ENCODE results near the gene AJM1. TPM values are rescaled to one million over a fixed set of nuclear protein-coding genes. Genes with fewer than 3 reads are reported as not detected.
A peak's percentile ranks its signal among the peaks of the same experiment; 100 is the strongest.

The AJM1 gene

DNA sequence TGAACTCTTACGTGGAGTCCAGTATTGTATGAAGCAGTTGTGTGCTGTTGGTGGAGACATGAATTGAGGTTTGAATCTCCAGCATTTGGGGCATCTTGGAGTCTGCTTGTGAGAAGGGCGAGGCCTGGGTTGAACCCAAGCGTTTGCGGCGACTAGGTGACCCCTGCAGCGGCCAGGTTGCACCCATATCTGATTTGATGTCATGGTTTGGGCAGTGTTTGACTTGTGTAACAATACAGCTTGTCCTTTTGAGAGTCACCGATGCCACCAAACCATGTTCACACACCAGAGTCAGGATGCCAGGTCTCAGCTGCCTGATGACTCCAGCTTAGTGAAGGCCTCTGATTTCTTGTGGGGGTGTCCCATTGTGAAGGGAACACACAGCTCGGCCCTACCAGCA lies 46.2 kb downstream of the AJM1 start:
- no peak overlapping the region for H3K27ac ChIP-seq (replicated peaks; ENCODE audit: low read length)
- no peak overlapping the region for H2BK5ac ChIP-seq (ENCODE audit: low read length)
- no peaks in the 10 kb centered on the region for H3K9me3 ChIP-seq (replicated peaks in 1 of 2; ENCODE audit: control insufficient read depth in 2 of 2, insufficient read depth in 1 of 2, low read depth in 1 of 2, low read length in 2 of 2)
- no peak overlapping the region for H2AK5ac ChIP-seq (ENCODE audit: low read depth, low read length)
- peaks cover 9 to 41% of the 10 kb centered on the region in 2 donors for H3K36me3 ChIP-seq (replicated peaks in 1 of 2; ENCODE audit: control insufficient read depth in 2 of 2, insufficient read depth in 2 of 2, low read length in 2 of 2)
- no peak overlapping the region for H3K14ac ChIP-seq (ENCODE audit: low read length)
- H2BK15ac ChIP-seq (ENCODE audit: low read length) = no peak overlapping the region
- no peak overlapping the region for H3K18ac ChIP-seq (ENCODE audit: low read length)
- no peak overlapping the region for H3K23ac ChIP-seq (ENCODE audit: low read depth, low read length, poor library complexity)
- peaks cover 3 to 7% of the 10 kb centered on the region in 2 donors for H3K4me1 ChIP-seq (ENCODE audit: control insufficient read depth in 2 of 2, insufficient read depth in 1 of 2, low read depth in 1 of 2, low read length in 2 of 2)
- peak overlapping the region; percentile 48 for H4K8ac ChIP-seq (ENCODE audit: low read depth, low read length)
- no peak overlapping the region for H2AFZ ChIP-seq (ENCODE audit: low read length)
- no peak overlapping the region for H2BK12ac ChIP-seq (ENCODE audit: low read length)
- no peaks in the 10 kb centered on the region for H3K27me3 ChIP-seq (ENCODE audit: control insufficient read depth in 3 of 3, insufficient read depth in 3 of 3, low read depth in 1 of 3, low read length in 3 of 3)
- no peak for DNase-seq (ENCODE audit: low spot score)
- H3K4me2 ChIP-seq (ENCODE audit: insufficient read depth, low read length, poor library complexity, severe bottlenecking) = no peak overlapping the region
- no peak overlapping the region for H3K4ac ChIP-seq (ENCODE audit: low read length)
- H2BK120ac ChIP-seq (ENCODE audit: low read depth, low read length) = no peak overlapping the region
- H3K79me1 ChIP-seq (ENCODE audit: low read depth, low read length) = peaks cover 25% of the 10 kb centered on the region
- WGBS, 2 donors (ENCODE audit: extremely low coverage in 2 of 2, insufficient read length in 2 of 2, insufficient replicate concordance in 1 of 2) = no CpG with 5 or more reads among the region's 8 CpGs
- peak overlapping the region; percentile 6 to 35 for H3K4me3 ChIP-seq (ENCODE audit: low read length in 2 of 2)
- H4K91ac ChIP-seq (ENCODE audit: low read depth, low read length, poor library complexity) = no peak overlapping the region
- H3K9ac ChIP-seq (ENCODE audit: low read depth, low read length, poor library complexity) = no peak overlapping the region

DNA sequence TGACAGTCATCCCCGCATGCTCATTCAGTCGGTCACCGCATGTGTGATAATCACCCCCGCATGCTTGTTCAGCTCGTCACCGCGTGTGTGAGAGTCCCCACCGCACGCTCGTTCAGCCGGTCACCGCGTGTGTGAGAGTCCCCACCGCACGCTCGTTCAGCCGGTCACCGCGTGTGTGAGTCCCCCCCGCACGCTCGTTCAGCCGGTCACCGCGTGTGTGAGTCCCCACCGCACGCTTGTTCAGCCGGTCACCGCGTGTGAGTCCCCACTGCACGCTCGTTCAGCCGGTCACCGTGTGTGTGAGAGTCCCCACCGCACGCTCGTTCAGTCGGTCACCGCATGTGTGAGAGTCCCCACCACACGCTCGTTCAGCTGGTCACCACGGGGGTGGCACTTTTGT lies 47.6 kb downstream of the AJM1 start:
- H3K14ac ChIP-seq (ENCODE audit: low read length) = no peak overlapping the region
- no CpG with 5 or more reads among the region's 42 CpGs for WGBS, 2 donors (ENCODE audit: extremely low coverage in 2 of 2, insufficient read length in 2 of 2, insufficient replicate concordance in 1 of 2)

DNA sequence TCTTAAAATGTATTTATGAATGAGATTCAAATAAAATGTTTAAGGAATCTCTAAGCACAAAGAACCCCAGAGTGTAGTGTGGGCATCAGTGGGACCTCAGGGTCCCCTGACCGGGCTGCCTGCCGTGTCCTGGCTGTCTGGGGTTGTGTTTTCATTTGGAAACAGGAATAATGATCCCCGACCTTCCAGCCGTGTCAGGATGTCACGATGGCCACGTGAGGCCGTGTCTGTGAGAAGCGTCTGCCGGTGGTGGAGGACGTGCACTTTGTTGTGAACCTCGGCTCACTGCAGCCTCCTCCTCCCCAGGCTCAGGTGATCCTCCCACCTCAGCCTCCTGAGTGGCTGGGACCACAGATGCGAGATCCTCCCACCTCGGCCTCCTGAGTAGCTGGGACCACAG lies 48.4 kb downstream of the AJM1 start:
- Histone ChIP-seq H2BK5ac (ENCODE audit: low read length) (no peak overlapping the region), H3K14ac (ENCODE audit: low read length) (no peak overlapping the region), H3K4ac (ENCODE audit: low read length) (no peak overlapping the region), H2AFZ (ENCODE audit: low read length) (no peak overlapping the region), H3K4me2 (ENCODE audit: insufficient read depth, low read length, poor library complexity, severe bottlenecking) (no peak overlapping the region), H3K36me3 (replicated peaks in 1 of 2; ENCODE audit: control insufficient read depth in 2 of 2, insufficient read depth in 2 of 2, low read length in 2 of 2) (peaks cover 16 to 55% of the 10 kb centered on the region in 2 donors), H3K9ac (ENCODE audit: low read depth, low read length, poor library complexity) (peak overlapping the region; percentile 21), H3K23ac (ENCODE audit: low read depth, low read length, poor library complexity) (no peak overlapping the region), H3K27me3 (ENCODE audit: control insufficient read depth in 3 of 3, insufficient read depth in 3 of 3, low read depth in 1 of 3, low read length in 3 of 3) (no peaks in the 10 kb centered on the region), H2AK5ac (ENCODE audit: low read depth, low read length) (no peak overlapping the region), H3K18ac (ENCODE audit: low read length) (no peak overlapping the region), H2BK120ac (ENCODE audit: low read depth, low read length) (no peak overlapping the region), H3K4me1 (ENCODE audit: control insufficient read depth in 2 of 2, insufficient read depth in 1 of 2, low read depth in 1 of 2, low read length in 2 of 2) (peaks cover 3 to 7% of the 10 kb centered on the region in 2 donors), H4K91ac (ENCODE audit: low read depth, low read length, poor library complexity) (no peak overlapping the region), H2BK12ac (ENCODE audit: low read length) (no peak overlapping the region), H3K79me1 (ENCODE audit: low read depth, low read length) (peaks cover 33% of the 10 kb centered on the region), H3K4me3 (ENCODE audit: low read length in 2 of 2) (peak overlapping the region in 1 of 2 donors; percentile 61), H3K9me3 (replicated peaks in 1 of 2; ENCODE audit: control insufficient read depth in 2 of 2, insufficient read depth in 1 of 2, low read depth in 1 of 2, low read length in 2 of 2) (no peaks in the 10 kb centered on the region), H4K8ac (ENCODE audit: low read depth, low read length) (no peak overlapping the region), H2BK15ac (ENCODE audit: low read length) (no peak overlapping the region), H3K27ac (replicated peaks; ENCODE audit: low read length) (no peak overlapping the region)
- DNase-seq (ENCODE audit: low spot score) = no peak
- no CpG with 5 or more reads among the region's 13 CpGs for WGBS, 2 donors (ENCODE audit: extremely low coverage in 2 of 2, insufficient read length in 2 of 2, insufficient replicate concordance in 1 of 2)

More for the DNA sequence above, 47.6 kb downstream of the AJM1 start:
- Histone ChIP-seq H2BK120ac (ENCODE audit: low read depth, low read length) (no peak overlapping the region), H3K79me1 (ENCODE audit: low read depth, low read length) (peaks cover 29% of the 10 kb centered on the region), H3K23ac (ENCODE audit: low read depth, low read length, poor library complexity) (peak overlapping the region; percentile 55), H4K91ac (ENCODE audit: low read depth, low read length, poor library complexity) (no peak overlapping the region), H3K18ac (ENCODE audit: low read length) (no peak overlapping the region), H3K4ac (ENCODE audit: low read length) (no peak overlapping the region), H3K4me3 (ENCODE audit: low read length in 2 of 2) (no peak overlapping the region), H2BK12ac (ENCODE audit: low read length) (no peak overlapping the region), H2AK5ac (ENCODE audit: low read depth, low read length) (no peak overlapping the region), H3K9me3 (replicated peaks in 1 of 2; ENCODE audit: control insufficient read depth in 2 of 2, insufficient read depth in 1 of 2, low read depth in 1 of 2, low read length in 2 of 2) (no peaks in the 10 kb centered on the region), H2BK15ac (ENCODE audit: low read length) (no peak overlapping the region), H2BK5ac (ENCODE audit: low read length) (no peak overlapping the region), H2AFZ (ENCODE audit: low read length) (no peak overlapping the region), H3K4me1 (ENCODE audit: control insufficient read depth in 2 of 2, insufficient read depth in 1 of 2, low read depth in 1 of 2, low read length in 2 of 2) (peaks cover 3 to 7% of the 10 kb centered on the region in 2 donors), H3K4me2 (ENCODE audit: insufficient read depth, low read length, poor library complexity, severe bottlenecking) (no peak overlapping the region), H3K9ac (ENCODE audit: low read depth, low read length, poor library complexity) (peak overlapping the region; percentile 60), H3K27ac (replicated peaks; ENCODE audit: low read length) (no peak overlapping the region), H3K27me3 (ENCODE audit: control insufficient read depth in 3 of 3, insufficient read depth in 3 of 3, low read depth in 1 of 3, low read length in 3 of 3) (no peaks in the 10 kb centered on the region), H3K36me3 (replicated peaks in 1 of 2; ENCODE audit: control insufficient read depth in 2 of 2, insufficient read depth in 2 of 2, low read length in 2 of 2) (peaks cover 11 to 50% of the 10 kb centered on the region in 2 donors), H4K8ac (ENCODE audit: low read depth, low read length) (no peak overlapping the region)
- DNase-seq (ENCODE audit: low spot score) = no peak

Small RNA genes lying within 50 kb of the gene (small RNA-seq; reads per million reads assigned to genes)
- not detected for gene AL355987.2 (ENCODE audit: insufficient read depth)
- gene MIR4292 (ENCODE audit: insufficient read depth) = not detected
- gene MIR4479 (ENCODE audit: insufficient read depth) = not detected

Measured in neuronal stem cell (in vitro differentiated cells).